ENCODE data around the gene BAZ2A.

GRCh38 chr12:56626701-56627100 is 3.4 kb downstream of the BAZ2A start:
- TF ChIP-seq, protein P1, sequence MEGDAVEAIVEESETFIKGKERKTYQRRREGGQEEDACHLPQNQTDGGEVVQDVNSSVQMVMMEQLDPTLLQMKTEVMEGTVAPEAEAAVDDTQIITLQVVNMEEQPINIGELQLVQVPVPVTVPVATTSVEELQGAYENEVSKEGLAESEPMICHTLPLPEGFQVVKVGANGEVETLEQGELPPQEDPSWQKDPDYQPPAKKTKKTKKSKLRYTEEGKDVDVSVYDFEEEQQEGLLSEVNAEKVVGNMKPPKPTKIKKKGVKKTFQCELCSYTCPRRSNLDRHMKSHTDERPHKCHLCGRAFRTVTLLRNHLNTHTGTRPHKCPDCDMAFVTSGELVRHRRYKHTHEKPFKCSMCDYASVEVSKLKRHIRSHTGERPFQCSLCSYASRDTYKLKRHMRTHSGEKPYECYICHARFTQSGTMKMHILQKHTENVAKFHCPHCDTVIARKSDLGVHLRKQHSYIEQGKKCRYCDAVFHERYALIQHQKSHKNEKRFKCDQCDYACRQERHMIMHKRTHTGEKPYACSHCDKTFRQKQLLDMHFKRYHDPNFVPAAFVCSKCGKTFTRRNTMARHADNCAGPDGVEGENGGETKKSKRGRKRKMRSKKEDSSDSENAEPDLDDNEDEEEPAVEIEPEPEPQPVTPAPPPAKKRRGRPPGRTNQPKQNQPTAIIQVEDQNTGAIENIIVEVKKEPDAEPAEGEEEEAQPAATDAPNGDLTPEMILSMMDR (IDR thresholded peaks at IDR 0.05), result no peak
- TF ChIP-seq POLR2AphosphoS5 (IDR thresholded peaks at IDR 0.05), result no peak
- TF ChIP-seq POLR2A (IDR thresholded peaks at IDR 0.05), result no peak
